ENCODE data around the gene NR5A2.

- TF ChIP-seq CTCF (IDR thresholded peaks at IDR 0.05), result no peak; the same call in 1 of the 2 replicates
- TF ChIP-seq ZFX (IDR thresholded peaks at IDR 0.05; ENCODE audit: borderline replicate concordance), result no peak
These were observed 11.7 kb downstream of the NR5A2 start for GRCh38 chr1:200038981-200039848.

Data from 22Rv1 (cell line).